Measurements from ENCODE around the gene CORO2B. TPM values are rescaled to one million over a fixed set of nuclear protein-coding genes. Genes with fewer than 3 reads are reported as not detected.

CORO2B gene
- total and polyA plus RNA-seq, 2 of the 13 experiments (the other 11 are each of a cell fraction or from before 2014, with no cell fraction given): 0.35 to 0.63 TPM

- TF ChIP-seq MTA3 (CRISPR knock-in tag; IDR thresholded peaks at IDR 0.05): no peak
Observed at GRCh38 chr15:68739390-68740080, 160.7 kb downstream of the CORO2B start (continued).

- H2AFZ ChIP-seq (ENCODE audit: low read length): no peak overlapping the region
- ChIA-PET CTCF (ENCODE audit: low intra/inter-chr PET ratio, low total read pairs) (no interaction called here), POLR2A (no interaction called here)
- H3K79me2 ChIP-seq (ENCODE audit: insufficient read depth, low read length): no peaks in the 10 kb centered on the region
- intact Hi-C loops (cut with micrococcal nuclease; ENCODE audit: unreplicated experiment) (no loop called here), in situ Hi-C loops (cut with HindIII; ENCODE audit: extremely low pct_ligation_motif_present, low pct_unique_long_range_greater_than_20kb) (no loop called here)
- no peaks in the 10 kb centered on the region for H3K9me3 ChIP-seq (ENCODE audit: low read length)
- DNase-seq (ENCODE audit: low spot score) (no peak), ATAC-seq (no peak), FAIRE-seq (no peak)
- no peak overlapping the region for H3K9ac ChIP-seq (ENCODE audit: insufficient read depth, low read depth, low read length)
- BruUV-seq (replicated peaks): no TSS peak
- H4K20me1 ChIP-seq (ENCODE audit: insufficient read depth, low read length): no peaks in the 10 kb centered on the region
- no peak for TF ChIP-seq ZNF510 (CRISPR knock-in tag; IDR thresholded peaks at IDR 0.05; ENCODE audit: low read depth)
- no peak for TF ChIP-seq ZNF441 (CRISPR knock-in tag; IDR thresholded peaks at IDR 0.05; ENCODE audit: borderline replicate concordance)
- no peak for TF ChIP-seq PRDM10 (CRISPR knock-in tag; IDR thresholded peaks at IDR 0.05; ENCODE audit: low read depth)
- H3K4me3 ChIP-seq (replicated peaks in 1 of 3; ENCODE audit: insufficient read depth in 1 of 3, low read depth in 2 of 3, low read length in 3 of 3): no peak overlapping the region
- H3K27ac ChIP-seq (ENCODE audit: extremely low read length, insufficient read depth, low read length): no peak overlapping the region
- no peak overlapping the region for H3K4me2 ChIP-seq (ENCODE audit: low read depth, low read length)
- no peaks in the 10 kb centered on the region for H3K36me3 ChIP-seq (replicated peaks in 1 of 2; ENCODE audit: control insufficient read depth in 1 of 2, insufficient read depth in 2 of 2, low read length in 2 of 2)
- H3K27me3 ChIP-seq (ENCODE audit: control insufficient read depth in 1 of 2, insufficient read depth in 2 of 2, low read length in 2 of 2): no peaks in the 10 kb centered on the region
- WGBS (ENCODE audit: low lambda C conversion rate): 1% methylated on average over 3 of the region's 3 CpGs
- H3K4me1 ChIP-seq (ENCODE audit: insufficient read depth, low read length): peaks cover 14% of the 10 kb centered on the region
Observed at GRCh38 chr15:68743256-68743655, 164.5 kb downstream of the CORO2B start.

Measured in HepG2 (cell line).